SK-N-SH treated with all-trans-retinoic acid at 6 μM for 48 hours (cell line): ENCODE data around the gene PRSS36.

Experiments used
- CSDC2 ChIP-seq: fragments of 250-450 bp; sonication (Bioruptor Pico); IDR thresholded peaks from 2 replicates; pipeline ENCODE4 v1.5.0; 2020; ENCODE audit warnings: mild to moderate bottlenecking, moderate library complexity
- ESRRG ChIP-seq: fragments of 250-450 bp; sonication (Bioruptor Pico); IDR thresholded peaks from 2 replicates; pipeline ENCODE4 v1.6.1; 2021; ENCODE audit warnings: mild to moderate bottlenecking
- GLIS3 ChIP-seq: fragments of 250-450 bp; sonication (Bioruptor Pico); IDR thresholded peaks from 2 replicates; pipeline ENCODE4 v1.5.0; 2020; ENCODE audit warnings: mild to moderate bottlenecking, moderate library complexity
- OSR1 ChIP-seq: fragments of 250-450 bp; sonication (Bioruptor Pico); IDR thresholded peaks from 2 replicates; pipeline ENCODE4 v1.8.0; 2022; ENCODE audit warnings: moderate library complexity, mild to moderate bottlenecking, inconsistent platforms
- ZFP3 ChIP-seq: fragments of 250-450 bp; sonication (Bioruptor Pico); IDR thresholded peaks from 2 replicates; pipeline ENCODE4 v1.5.0; 2020; ENCODE audit warnings: mild to moderate bottlenecking, moderate library complexity
- ZNF565 ChIP-seq: fragments of 450-650 bp; formaldehyde crosslinking; conservative IDR thresholded peaks from 2 replicates; pipeline ENCODE4 v1.5.0; 2020; ENCODE audit warnings: low read depth, mild to moderate bottlenecking, moderate library complexity
- ZNF70 ChIP-seq: fragments of 450-650 bp; formaldehyde crosslinking; IDR thresholded peaks from 2 replicates; pipeline ENCODE4 v1.5.0; 2020; ENCODE audit warnings: mild to moderate bottlenecking, moderate library complexity
- TF ChIP-seq, protein P1 (sequence below): fragments of 250-450 bp; sonication (Bioruptor Pico); IDR thresholded peaks from 2 replicates; pipeline ENCODE4 v1.8.0; 2020; ENCODE audit warnings: mild to moderate bottlenecking, moderate library complexity, borderline replicate concordance

DNA sequence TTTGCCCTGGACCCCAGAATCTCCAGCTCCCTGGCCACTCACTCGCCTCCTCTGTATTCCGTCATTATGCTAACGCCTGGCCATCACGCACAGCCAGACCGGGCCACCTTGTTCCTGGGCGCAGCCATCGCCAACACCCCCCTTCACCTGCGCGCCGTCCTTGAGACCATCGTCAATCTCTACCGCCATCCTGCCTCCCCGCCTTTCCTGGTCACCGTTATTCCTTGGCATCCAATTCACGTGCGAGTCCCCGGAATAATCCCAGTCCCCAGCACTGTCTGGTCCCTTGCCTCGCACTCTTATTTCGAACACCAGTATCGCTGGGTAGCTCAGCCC lies 55.8 kb downstream of the PRSS36 start:
- TF ChIP-seq ZNF565 (CRISPR knock-in tag): no peak
- no peak for TF ChIP-seq ESRRG (CRISPR knock-in tag)
- TF ChIP-seq CSDC2 (CRISPR knock-in tag): no peak
- no peak for TF ChIP-seq OSR1 (CRISPR knock-in tag)
- TF ChIP-seq ZNF70 (CRISPR knock-in tag): no peak
- TF ChIP-seq, protein P1, sequence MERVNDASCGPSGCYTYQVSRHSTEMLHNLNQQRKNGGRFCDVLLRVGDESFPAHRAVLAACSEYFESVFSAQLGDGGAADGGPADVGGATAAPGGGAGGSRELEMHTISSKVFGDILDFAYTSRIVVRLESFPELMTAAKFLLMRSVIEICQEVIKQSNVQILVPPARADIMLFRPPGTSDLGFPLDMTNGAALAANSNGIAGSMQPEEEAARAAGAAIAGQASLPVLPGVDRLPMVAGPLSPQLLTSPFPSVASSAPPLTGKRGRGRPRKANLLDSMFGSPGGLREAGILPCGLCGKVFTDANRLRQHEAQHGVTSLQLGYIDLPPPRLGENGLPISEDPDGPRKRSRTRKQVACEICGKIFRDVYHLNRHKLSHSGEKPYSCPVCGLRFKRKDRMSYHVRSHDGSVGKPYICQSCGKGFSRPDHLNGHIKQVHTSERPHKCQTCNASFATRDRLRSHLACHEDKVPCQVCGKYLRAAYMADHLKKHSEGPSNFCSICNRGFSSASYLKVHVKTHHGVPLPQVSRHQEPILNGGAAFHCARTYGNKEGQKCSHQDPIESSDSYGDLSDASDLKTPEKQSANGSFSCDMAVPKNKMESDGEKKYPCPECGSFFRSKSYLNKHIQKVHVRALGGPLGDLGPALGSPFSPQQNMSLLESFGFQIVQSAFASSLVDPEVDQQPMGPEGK (CRISPR knock-in tag): no peak
- no peak for TF ChIP-seq GLIS3 (CRISPR knock-in tag)
- no peak for TF ChIP-seq ZFP3 (CRISPR knock-in tag)
